ENCODE measurements around the gene MTX1.

Gene MTX1

GRCh38 chr1:155195201-155196102 is 13.0 kb upstream of the MTX1 start:
- TF ChIP-seq TCF4 (CRISPR knock-in tag; IDR thresholded peaks at IDR 0.05; ENCODE audit: borderline replicate concordance) (no peak), ZNF8 (CRISPR knock-in tag; IDR thresholded peaks at IDR 0.05) (no peak), ESRRG (CRISPR knock-in tag; IDR thresholded peaks at IDR 0.05) (no peak)
- ATAC-seq: peak; percentile 1

GRCh38 chr1:155196103-155196892 is 12.2 kb upstream of the MTX1 start:
- no peak for ATAC-seq
- TF ChIP-seq ISL1 (CRISPR knock-in tag; IDR thresholded peaks at IDR 0.05) (no peak), TCF4 (CRISPR knock-in tag; IDR thresholded peaks at IDR 0.05; ENCODE audit: borderline replicate concordance) (no peak), ZFP3 (CRISPR knock-in tag; IDR thresholded peaks at IDR 0.05) (no peak), SNAI2 (CRISPR knock-in tag; IDR thresholded peaks at IDR 0.05) (no peak), CSDC2 (CRISPR knock-in tag; IDR thresholded peaks at IDR 0.05) (no peak), BACH2 (CRISPR knock-in tag; IDR thresholded peaks at IDR 0.05; ENCODE audit: borderline replicate concordance) (no peak), ZFP30 (CRISPR knock-in tag; IDR thresholded peaks at IDR 0.05) (no peak)
- TF ChIP-seq, protein P1, sequence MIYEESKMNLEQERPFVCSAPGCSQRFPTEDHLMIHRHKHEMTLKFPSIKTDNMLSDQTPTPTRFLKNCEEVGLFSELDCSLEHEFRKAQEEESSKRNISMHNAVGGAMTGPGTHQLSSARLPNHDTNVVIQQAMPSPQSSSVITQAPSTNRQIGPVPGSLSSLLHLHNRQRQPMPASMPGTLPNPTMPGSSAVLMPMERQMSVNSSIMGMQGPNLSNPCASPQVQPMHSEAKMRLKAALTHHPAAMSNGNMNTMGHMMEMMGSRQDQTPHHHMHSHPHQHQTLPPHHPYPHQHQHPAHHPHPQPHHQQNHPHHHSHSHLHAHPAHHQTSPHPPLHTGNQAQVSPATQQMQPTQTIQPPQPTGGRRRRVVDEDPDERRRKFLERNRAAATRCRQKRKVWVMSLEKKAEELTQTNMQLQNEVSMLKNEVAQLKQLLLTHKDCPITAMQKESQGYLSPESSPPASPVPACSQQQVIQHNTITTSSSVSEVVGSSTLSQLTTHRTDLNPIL (CRISPR knock-in tag; IDR thresholded peaks at IDR 0.05; ENCODE audit: low read depth): no peak
- TF ChIP-seq, protein P2, sequence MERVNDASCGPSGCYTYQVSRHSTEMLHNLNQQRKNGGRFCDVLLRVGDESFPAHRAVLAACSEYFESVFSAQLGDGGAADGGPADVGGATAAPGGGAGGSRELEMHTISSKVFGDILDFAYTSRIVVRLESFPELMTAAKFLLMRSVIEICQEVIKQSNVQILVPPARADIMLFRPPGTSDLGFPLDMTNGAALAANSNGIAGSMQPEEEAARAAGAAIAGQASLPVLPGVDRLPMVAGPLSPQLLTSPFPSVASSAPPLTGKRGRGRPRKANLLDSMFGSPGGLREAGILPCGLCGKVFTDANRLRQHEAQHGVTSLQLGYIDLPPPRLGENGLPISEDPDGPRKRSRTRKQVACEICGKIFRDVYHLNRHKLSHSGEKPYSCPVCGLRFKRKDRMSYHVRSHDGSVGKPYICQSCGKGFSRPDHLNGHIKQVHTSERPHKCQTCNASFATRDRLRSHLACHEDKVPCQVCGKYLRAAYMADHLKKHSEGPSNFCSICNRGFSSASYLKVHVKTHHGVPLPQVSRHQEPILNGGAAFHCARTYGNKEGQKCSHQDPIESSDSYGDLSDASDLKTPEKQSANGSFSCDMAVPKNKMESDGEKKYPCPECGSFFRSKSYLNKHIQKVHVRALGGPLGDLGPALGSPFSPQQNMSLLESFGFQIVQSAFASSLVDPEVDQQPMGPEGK (CRISPR knock-in tag; IDR thresholded peaks at IDR 0.05; ENCODE audit: borderline replicate concordance): no peak

DNA sequence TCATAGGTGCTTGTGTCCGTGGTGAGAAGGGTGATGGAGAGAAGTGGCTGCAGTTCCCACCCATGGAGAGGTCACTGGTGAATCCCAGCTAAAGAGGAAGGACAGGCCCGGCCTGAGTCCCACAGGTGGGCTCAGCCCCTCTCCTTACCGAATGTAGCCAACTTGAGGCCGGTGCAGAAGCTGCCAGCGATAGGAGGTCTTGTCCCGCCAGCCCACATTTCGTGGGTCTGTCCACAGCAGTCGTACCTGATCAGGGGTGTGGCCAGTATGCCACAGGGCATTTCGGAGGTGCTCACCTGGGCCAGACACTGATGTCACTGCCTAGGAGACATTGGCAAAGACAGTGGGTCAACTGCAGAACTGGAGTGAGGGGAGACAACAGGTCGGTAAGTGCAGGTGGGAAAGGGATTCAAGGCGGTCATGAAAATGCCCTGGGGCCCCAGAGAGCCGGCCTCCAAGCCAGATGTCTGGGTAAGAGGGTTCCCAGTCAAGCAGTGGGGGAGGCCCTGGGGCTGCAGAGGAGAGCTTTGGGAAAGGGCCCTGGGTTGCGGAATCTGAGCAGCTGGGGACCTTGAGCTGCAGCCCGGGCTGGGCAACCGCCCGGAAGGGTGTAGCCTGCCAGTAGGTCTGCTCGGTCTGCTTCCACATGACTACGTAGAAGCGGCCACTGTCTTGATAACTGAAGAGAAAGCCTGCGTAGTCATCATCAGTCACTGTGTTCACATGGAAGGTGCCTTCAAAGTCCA is 11.4 kb upstream of the MTX1 start:
- ATAC-seq: no peak
- no peak for TF ChIP-seq OSR1 (CRISPR knock-in tag; IDR thresholded peaks at IDR 0.05)
- TF ChIP-seq ZC3H10 (CRISPR knock-in tag; IDR thresholded peaks at IDR 0.05): no peak
- TF ChIP-seq CSDC2 (CRISPR knock-in tag; IDR thresholded peaks at IDR 0.05): no peak
- TF ChIP-seq SNAI2 (CRISPR knock-in tag; IDR thresholded peaks at IDR 0.05): no peak

GRCh38 chr1:155197901-155198546 is 10.5 kb upstream of the MTX1 start:
- no peak for TF ChIP-seq PPARA (CRISPR knock-in tag; IDR thresholded peaks at IDR 0.05; ENCODE audit: borderline replicate concordance)
- no peak for TF ChIP-seq ARNTL (CRISPR knock-in tag; IDR thresholded peaks at IDR 0.05; ENCODE audit: borderline replicate concordance, low read depth)
- no peak for TF ChIP-seq TCF4 (CRISPR knock-in tag; IDR thresholded peaks at IDR 0.05; ENCODE audit: borderline replicate concordance)
- no peak for TF ChIP-seq ZFP3 (CRISPR knock-in tag; IDR thresholded peaks at IDR 0.05)
- no peak for ATAC-seq

GRCh38 chr1:155198547-155198906 is 10.0 kb upstream of the MTX1 start:
- ATAC-seq: no peak

More at GRCh38 chr1:155198547-155198906, 10.0 kb upstream of the MTX1 start:
- no peak for TF ChIP-seq OSR1 (CRISPR knock-in tag; IDR thresholded peaks at IDR 0.05)
- no peak for TF ChIP-seq ISL1 (CRISPR knock-in tag; IDR thresholded peaks at IDR 0.05)
- TF ChIP-seq, protein P2 (CRISPR knock-in tag; IDR thresholded peaks at IDR 0.05; ENCODE audit: borderline replicate concordance): no peak
- TF ChIP-seq ZFP30 (CRISPR knock-in tag; IDR thresholded peaks at IDR 0.05): no peak
- TF ChIP-seq, protein P1 (CRISPR knock-in tag; IDR thresholded peaks at IDR 0.05; ENCODE audit: low read depth): no peak
- no peak for TF ChIP-seq ZC3H10 (CRISPR knock-in tag; IDR thresholded peaks at IDR 0.05)
- TF ChIP-seq, protein P3, sequence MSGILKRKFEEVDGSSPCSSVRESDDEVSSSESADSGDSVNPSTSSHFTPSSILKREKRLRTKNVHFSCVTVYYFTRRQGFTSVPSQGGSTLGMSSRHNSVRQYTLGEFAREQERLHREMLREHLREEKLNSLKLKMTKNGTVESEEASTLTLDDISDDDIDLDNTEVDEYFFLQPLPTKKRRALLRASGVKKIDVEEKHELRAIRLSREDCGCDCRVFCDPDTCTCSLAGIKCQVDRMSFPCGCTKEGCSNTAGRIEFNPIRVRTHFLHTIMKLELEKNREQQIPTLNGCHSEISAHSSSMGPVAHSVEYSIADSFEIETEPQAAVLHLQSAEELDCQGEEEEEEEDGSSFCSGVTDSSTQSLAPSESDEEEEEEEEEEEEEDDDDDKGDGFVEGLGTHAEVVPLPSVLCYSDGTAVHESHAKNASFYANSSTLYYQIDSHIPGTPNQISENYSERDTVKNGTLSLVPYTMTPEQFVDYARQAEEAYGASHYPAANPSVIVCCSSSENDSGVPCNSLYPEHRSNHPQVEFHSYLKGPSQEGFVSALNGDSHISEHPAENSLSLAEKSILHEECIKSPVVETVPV (CRISPR knock-in tag; IDR thresholded peaks at IDR 0.05): no peak
- TF ChIP-seq, protein P4, sequence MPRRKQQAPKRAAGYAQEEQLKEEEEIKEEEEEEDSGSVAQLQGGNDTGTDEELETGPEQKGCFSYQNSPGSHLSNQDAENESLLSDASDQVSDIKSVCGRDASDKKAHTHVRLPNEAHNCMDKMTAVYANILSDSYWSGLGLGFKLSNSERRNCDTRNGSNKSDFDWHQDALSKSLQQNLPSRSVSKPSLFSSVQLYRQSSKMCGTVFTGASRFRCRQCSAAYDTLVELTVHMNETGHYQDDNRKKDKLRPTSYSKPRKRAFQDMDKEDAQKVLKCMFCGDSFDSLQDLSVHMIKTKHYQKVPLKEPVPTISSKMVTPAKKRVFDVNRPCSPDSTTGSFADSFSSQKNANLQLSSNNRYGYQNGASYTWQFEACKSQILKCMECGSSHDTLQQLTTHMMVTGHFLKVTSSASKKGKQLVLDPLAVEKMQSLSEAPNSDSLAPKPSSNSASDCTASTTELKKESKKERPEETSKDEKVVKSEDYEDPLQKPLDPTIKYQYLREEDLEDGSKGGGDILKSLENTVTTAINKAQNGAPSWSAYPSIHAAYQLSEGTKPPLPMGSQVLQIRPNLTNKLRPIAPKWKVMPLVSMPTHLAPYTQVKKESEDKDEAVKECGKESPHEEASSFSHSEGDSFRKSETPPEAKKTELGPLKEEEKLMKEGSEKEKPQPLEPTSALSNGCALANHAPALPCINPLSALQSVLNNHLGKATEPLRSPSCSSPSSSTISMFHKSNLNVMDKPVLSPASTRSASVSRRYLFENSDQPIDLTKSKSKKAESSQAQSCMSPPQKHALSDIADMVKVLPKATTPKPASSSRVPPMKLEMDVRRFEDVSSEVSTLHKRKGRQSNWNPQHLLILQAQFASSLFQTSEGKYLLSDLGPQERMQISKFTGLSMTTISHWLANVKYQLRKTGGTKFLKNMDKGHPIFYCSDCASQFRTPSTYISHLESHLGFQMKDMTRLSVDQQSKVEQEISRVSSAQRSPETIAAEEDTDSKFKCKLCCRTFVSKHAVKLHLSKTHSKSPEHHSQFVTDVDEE (CRISPR knock-in tag; IDR thresholded peaks at IDR 0.05): no peak
- TF ChIP-seq ESRRG (CRISPR knock-in tag; IDR thresholded peaks at IDR 0.05): no peak
- no peak for TF ChIP-seq PPARA (CRISPR knock-in tag; IDR thresholded peaks at IDR 0.05; ENCODE audit: borderline replicate concordance)
- TF ChIP-seq ZNF565 (CRISPR knock-in tag; conservative IDR thresholded peaks at IDR 0.05; ENCODE audit: low read depth): no peak
